Cerebellar nuclear complex (tissue), 1 donor: ENCODE data around the gene EFS.

Experiments
- DNase-seq, 2 experiments: peaks; one replicate each; lab custom pipeline; 2025; lab: John Stamatoyannopoulos, UW

The EFS gene

GRCh38 chr14:23378612-23379220, 13.7 kb upstream of the EFS start:
- no peak for DNase-seq

- no peak for DNase-seq
Observed at GRCh38 chr14:23377573-23378563, 12.9 kb upstream of the EFS start.

- no peak for DNase-seq
Observed at GRCh38 chr14:23377198-23377550, 12.2 kb upstream of the EFS start.

- no peak for DNase-seq
Observed at GRCh38 chr14:23376482-23377197, 11.7 kb upstream of the EFS start, which contains the start of gene CMTM5. TSS of gene CMTM5 (plus strand) at chr14:23377046. CDS start at chr14:23377252, 206 bp downstream.

GRCh38 chr14:23375527-23376251, 10.7 kb upstream of the EFS start:
- no peak for DNase-seq

- DNase-seq = no peak
Observed at GRCh38 chr14:23373041-23373440, 8.1 kb upstream of the EFS start.

- no peak for DNase-seq
Observed at GRCh38 chr14:23372509-23372908, 7.5 kb upstream of the EFS start, which contains the start of gene IL25. TSS of gene IL25 (plus strand) at chr14:23372809.

GRCh38 chr14:23371865-23372264, 6.9 kb upstream of the EFS start:
- DNase-seq = no peak

- no peak for DNase-seq
Observed at GRCh38 chr14:23370221-23370620, 5.2 kb upstream of the EFS start.

- no peak for DNase-seq
Observed at GRCh38 chr14:23366426-23366921, 1.5 kb upstream of the EFS start.

GRCh38 chr14:23365732-23366425, 907 bp upstream of the EFS start:
- no peak for DNase-seq

- DNase-seq = no peak
Observed at GRCh38 chr14:23364164-23365035, 572 bp downstream of the EFS start.

GRCh38 chr14:23362200-23362599, 2.8 kb downstream of the EFS start:
- DNase-seq = no peak

GRCh38 chr14:23361763-23362162, 3.2 kb downstream of the EFS start:
- no peak for DNase-seq

GRCh38 chr14:23361320-23361719, 3.7 kb downstream of the EFS start:
- DNase-seq = no peak

GRCh38 chr14:23360496-23360895, 4.5 kb downstream of the EFS start:
- no peak for DNase-seq

- DNase-seq = no peak
Observed at GRCh38 chr14:23359722-23360447, 5.1 kb downstream of the EFS start.

GRCh38 chr14:23359167-23359626, 5.8 kb downstream of the EFS start:
- DNase-seq = no peak

GRCh38 chr14:23358553-23359166, 6.3 kb downstream of the EFS start:
- no peak for DNase-seq
